A673 (cell line): Measurements from ENCODE around the gene STX18. TPM values are rescaled to one million over a fixed set of nuclear protein-coding genes. Genes with fewer than 3 reads are reported as not detected.
"Not testable (repeated sequence)": the region's sequence is repeated elsewhere in the genome, so short reads cannot be mapped to it uniquely, and the experiment has no call there.

Experiments
- BruUV-seq: library from RNA; stranded (reverse); fragments of 400-500 nt; replicated peaks from 2 replicates; lab custom pipeline; 2021; lab: Mats Ljungman, UMichigan
- CTCF ChIA-PET: fragments of 300-600 bp; sonication (Branson Sonifier 250); formaldehyde crosslinking; loops from one replicate; lab custom pipeline; 2022; ENCODE audit warnings: antibody characterized with exemption; lab: Charles Lee
- POLR2A ChIA-PET: fragments of 300-600 bp; sonication (Branson Sonifier 250); formaldehyde crosslinking; loops from one replicate; lab custom pipeline; 2022; ENCODE audit warnings: antibody characterized with exemption; ENCODE audit not compliant: low non-redundant PET; lab: Charles Lee
- DNase-seq: peaks from one replicate; pipeline ENCODE4 v3.0.0-alpha.2; 2015; ENCODE audit warnings: low spot score
- H3K27ac ChIP-seq: fragments of 200-600 bp; sonication (generic); 2 replicates; pipeline ENCODE4 v1.5.1; 2016; ENCODE audit warnings: mixed run types, low read depth, mild to moderate bottlenecking, mixed read lengths, antibody characterized with exemption, low read length; ENCODE audit not compliant: poor library complexity, severe bottlenecking
- H3K27me3 ChIP-seq: fragments of 200-600 bp; sonication (generic); replicated peaks from 2 replicates; pipeline ENCODE4 v1.6.1; 2017; ENCODE audit warnings: mixed run types, low read depth, mild to moderate bottlenecking, mixed read lengths, antibody characterized with exemption, low read length; ENCODE audit not compliant: insufficient read depth, poor library complexity
- H3K36me3 ChIP-seq: fragments of 200-600 bp; sonication (generic); 2 replicates; pipeline ENCODE4 v1.6.1; 2016; ENCODE audit warnings: mixed run types, mild to moderate bottlenecking, mixed read lengths, antibody characterized with exemption, low read length; ENCODE audit not compliant: insufficient read depth, poor library complexity, severe bottlenecking
- H3K4me1 ChIP-seq: fragments of 200-600 bp; sonication (generic); 2 replicates; pipeline ENCODE4 v1.6.1; 2017; ENCODE audit warnings: mixed run types, mild to moderate bottlenecking, mixed read lengths, antibody characterized with exemption, low read length; ENCODE audit not compliant: insufficient read depth, poor library complexity, severe bottlenecking
- H3K4me3 ChIP-seq: fragments of 200-600 bp; sonication (generic); 2 replicates; pipeline ENCODE4 v1.5.1; 2016; ENCODE audit warnings: low read depth, mixed run types, mild to moderate bottlenecking, mixed read lengths, low read length; ENCODE audit not compliant: poor library complexity, severe bottlenecking
- H3K9me3 ChIP-seq: fragments of 200-600 bp; sonication (generic); 2 replicates; pipeline ENCODE4 v1.6.1; 2016; ENCODE audit warnings: mixed run types, low read depth, mild to moderate bottlenecking, mixed read lengths, antibody characterized with exemption, low read length; ENCODE audit not compliant: poor library complexity, severe bottlenecking
- CTCF ChIP-seq: fragments of 300-800, 200-600 bp; sonication (generic); conservative IDR thresholded peaks from 2 replicates; pipeline ENCODE4 v1.5.1; 2017; ENCODE audit warnings: low read depth, mild to moderate bottlenecking, antibody characterized with exemption, low read length, moderate library complexity, mixed read lengths
- EZH2 ChIP-seq: fragments of 200-600 bp; sonication (generic); IDR thresholded peaks from 2 replicates; pipeline ENCODE4 v1.6.1; 2017; ENCODE audit warnings: borderline replicate concordance, low read depth, mild to moderate bottlenecking, mixed read lengths, antibody characterized with exemption, low read length; ENCODE audit not compliant: poor library complexity, severe bottlenecking
- intact Hi-C: fragments of 100-400 bp; cut with micrococcal nuclease; formaldehyde crosslinking; loops from one replicate; pipeline ENCODE4 v1.10.0; 2022; ENCODE audit not compliant: unreplicated experiment
- total RNA-seq: library from RNA; stranded (reverse); gene quantifications from 2 replicates; pipeline ENCODE4 v1.2.3, GENCODE V29; 2021

The STX18 gene
- total RNA-seq, 1 experiment from 2014 or later: 34.3 TPM

GRCh38 chr4:4572821-4573220 lies 31.0 kb upstream of the STX18 start:
- TF ChIP-seq EZH2 (no peak), CTCF (no peak)
- intact Hi-C loops: no loop called here

GRCh38 chr4:4569861-4570260 lies 28.0 kb upstream of the STX18 start:
- H3K4me3 ChIP-seq, BruUV-seq, POLR2A ChIA-PET, DNase-seq, H3K36me3 ChIP-seq, H3K9me3 ChIP-seq, CTCF ChIA-PET, intact Hi-C loops, H3K4me1 ChIP-seq, H3K27me3 ChIP-seq, H3K27ac ChIP-seq: not testable (repeated sequence)

More at GRCh38 chr4:4572821-4573220, 31.0 kb upstream of the STX18 start:
- peaks cover 3% of the 10 kb centered on the region for H3K4me1 ChIP-seq
- BruUV-seq: no TSS peak
- ChIA-PET POLR2A (no interaction called here), CTCF (no interaction called here)
- DNase-seq: no peak
- H3K36me3 ChIP-seq: no peaks in the 10 kb centered on the region
- peaks cover 3% of the 10 kb centered on the region for H3K9me3 ChIP-seq
- H3K27me3 ChIP-seq: no peaks in the 10 kb centered on the region
- no peak overlapping the region for H3K27ac ChIP-seq
- no peak overlapping the region for H3K4me3 ChIP-seq

- ChIA-PET CTCF (no interaction called here), POLR2A (no interaction called here)
- Histone ChIP-seq H3K27ac (no peak overlapping the region), H3K27me3 (no peaks in the 10 kb centered on the region), H3K9me3 (peaks cover 3% of the 10 kb centered on the region), H3K36me3 (no peaks in the 10 kb centered on the region), H3K4me3 (no peak overlapping the region), H3K4me1 (no peaks in the 10 kb centered on the region)
- no TSS peak for BruUV-seq
- TF ChIP-seq CTCF (no peak), EZH2 (no peak)
- DNase-seq: no peak
- intact Hi-C loops: no loop called here
Observed at GRCh38 chr4:4568806-4569427, 27.1 kb upstream of the STX18 start.

GRCh38 chr4:4566359-4566758 lies 24.5 kb upstream of the STX18 start:
- H3K27ac ChIP-seq, H3K9me3 ChIP-seq, BruUV-seq, H3K4me1 ChIP-seq, DNase-seq, CTCF ChIA-PET, H3K4me3 ChIP-seq, POLR2A ChIA-PET, intact Hi-C loops, H3K36me3 ChIP-seq, H3K27me3 ChIP-seq: not testable (repeated sequence)
